PC-9 (cell line): ENCODE measurements around the gene MYLK3.

Experiments
- EZH2 ChIP-seq: fragments of 200-600 bp; sonication (generic); IDR thresholded peaks from 2 replicates; pipeline ENCODE4 v1.8.0; 2017; ENCODE audit warnings: antibody characterized with exemption, low read depth
- TF ChIP-seq, protein P1 (sequence below): fragments of 200-600 bp; sonication (generic); conservative IDR thresholded peaks from 2 replicates; pipeline ENCODE4 v1.6.1; 2017; ENCODE audit warnings: mixed run types, antibody characterized with exemption, mild to moderate bottlenecking, moderate library complexity

DNA sequence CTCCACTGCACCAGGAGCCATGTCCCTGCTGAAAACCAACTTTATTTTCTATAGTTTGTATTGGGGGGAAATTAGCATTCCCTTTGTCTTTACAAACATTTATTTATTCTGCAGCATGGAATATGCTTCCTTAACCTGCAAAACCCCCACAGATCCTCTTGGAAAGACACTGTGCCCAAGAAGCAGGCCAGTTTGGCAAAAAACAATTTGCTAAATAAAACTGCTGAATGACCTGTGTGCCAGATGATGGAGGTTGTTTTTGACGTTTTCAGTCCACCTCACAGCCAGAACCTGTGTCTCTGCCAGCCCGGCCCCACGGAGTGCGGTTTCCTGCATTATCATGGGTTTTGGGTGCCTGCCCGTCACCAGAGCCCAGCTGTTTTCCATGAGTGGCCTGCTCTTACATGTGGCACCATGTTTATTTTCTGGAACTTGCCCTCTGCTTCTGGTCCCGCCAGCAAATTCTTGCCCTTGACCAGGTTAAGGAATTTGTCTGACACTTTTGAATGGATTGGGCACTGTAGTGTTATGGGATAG lies 32.3 kb downstream of the MYLK3 start:
- TF ChIP-seq, protein P1, sequence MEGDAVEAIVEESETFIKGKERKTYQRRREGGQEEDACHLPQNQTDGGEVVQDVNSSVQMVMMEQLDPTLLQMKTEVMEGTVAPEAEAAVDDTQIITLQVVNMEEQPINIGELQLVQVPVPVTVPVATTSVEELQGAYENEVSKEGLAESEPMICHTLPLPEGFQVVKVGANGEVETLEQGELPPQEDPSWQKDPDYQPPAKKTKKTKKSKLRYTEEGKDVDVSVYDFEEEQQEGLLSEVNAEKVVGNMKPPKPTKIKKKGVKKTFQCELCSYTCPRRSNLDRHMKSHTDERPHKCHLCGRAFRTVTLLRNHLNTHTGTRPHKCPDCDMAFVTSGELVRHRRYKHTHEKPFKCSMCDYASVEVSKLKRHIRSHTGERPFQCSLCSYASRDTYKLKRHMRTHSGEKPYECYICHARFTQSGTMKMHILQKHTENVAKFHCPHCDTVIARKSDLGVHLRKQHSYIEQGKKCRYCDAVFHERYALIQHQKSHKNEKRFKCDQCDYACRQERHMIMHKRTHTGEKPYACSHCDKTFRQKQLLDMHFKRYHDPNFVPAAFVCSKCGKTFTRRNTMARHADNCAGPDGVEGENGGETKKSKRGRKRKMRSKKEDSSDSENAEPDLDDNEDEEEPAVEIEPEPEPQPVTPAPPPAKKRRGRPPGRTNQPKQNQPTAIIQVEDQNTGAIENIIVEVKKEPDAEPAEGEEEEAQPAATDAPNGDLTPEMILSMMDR, result no peak
- TF ChIP-seq EZH2, result no peak
